Mucosa of rectum (tissue), 2 donors: ENCODE results near the gene CDK14.
A peak's percentile ranks its signal among the peaks of the same experiment; 100 is the strongest.

Experiments
- H3K27ac ChIP-seq, 2 donors: one replicate each; pipeline ENCODE4 v1.7.0; 2013; ENCODE audit warnings: inconsistent platforms in 2 of 2, low read depth in 2 of 2, low read length in 2 of 2
- H3K27me3 ChIP-seq, 2 donors: one replicate each; pipeline ENCODE4 v1.7.0; 2013; ENCODE audit warnings: low read length in 2 of 2; ENCODE audit not compliant: control insufficient read depth in 2 of 2, insufficient read depth in 2 of 2
- H3K36me3 ChIP-seq, 2 donors: one replicate each; pipeline ENCODE4 v1.7.0; 2013; ENCODE audit warnings: low read length in 2 of 2; ENCODE audit not compliant: control insufficient read depth in 2 of 2, insufficient read depth in 2 of 2
- H3K4me1 ChIP-seq, 2 donors: one replicate each; pipeline ENCODE4 v1.7.0; 2013; ENCODE audit warnings: low read length in 2 of 2, mild to moderate bottlenecking in 1 of 2; ENCODE audit not compliant: control insufficient read depth in 2 of 2, insufficient read depth in 2 of 2
- H3K4me3 ChIP-seq, 2 donors: one replicate each; pipeline ENCODE4 v1.7.0; 2013; ENCODE audit warnings: low read length in 2 of 2
- H3K9ac ChIP-seq, 2 donors: one replicate each; pipeline ENCODE4 v1.7.0; 2013; ENCODE audit warnings: low read length in 2 of 2, low read depth in 1 of 2, mild to moderate bottlenecking in 1 of 2
- H3K9me3 ChIP-seq, 2 donors: one replicate each; pipeline ENCODE4 v1.7.0; 2013; ENCODE audit warnings: low read length in 2 of 2; ENCODE audit not compliant: control insufficient read depth in 2 of 2
- donor health status: healthy.
- donor health status: Normal muscosa, but diverticular disease.

The CDK14 gene

GRCh38 chr7:91082038-91082437 is 485.9 kb downstream of the CDK14 start:
- Histone ChIP-seq H3K9me3 (no peaks in the 10 kb centered on the region), H3K27me3 (no peaks in the 10 kb centered on the region), H3K4me1 (no peaks in the 10 kb centered on the region), H3K36me3 (no peaks in the 10 kb centered on the region), H3K4me3 (no peak overlapping the region), H3K9ac (no peak overlapping the region), H3K27ac (no peak overlapping the region)

- no peak overlapping the region for H3K27ac ChIP-seq
These were observed 486.9 kb downstream of the CDK14 start for GRCh38 chr7:91082852-91083495.

GRCh38 chr7:91083855-91084644 is 487.9 kb downstream of the CDK14 start:
- H3K27ac ChIP-seq, result no peak overlapping the region
- H3K27me3 ChIP-seq, result no peaks in the 10 kb centered on the region
- H3K4me1 ChIP-seq, result no peaks in the 10 kb centered on the region

More at GRCh38 chr7:91082852-91083495, 486.9 kb downstream of the CDK14 start:
- Histone ChIP-seq H3K9me3 (no peaks in the 10 kb centered on the region), H3K4me3 (no peak overlapping the region), H3K36me3 (no peaks in the 10 kb centered on the region), H3K27me3 (no peaks in the 10 kb centered on the region), H3K4me1 (no peaks in the 10 kb centered on the region), H3K9ac (no peak overlapping the region)

GRCh38 chr7:91085175-91085574 is 489.1 kb downstream of the CDK14 start:
- Histone ChIP-seq H3K27ac (no peak overlapping the region), H3K4me3 (no peak overlapping the region)

More at GRCh38 chr7:91083855-91084644, 487.9 kb downstream of the CDK14 start:
- Histone ChIP-seq H3K36me3 (no peaks in the 10 kb centered on the region), H3K9me3 (no peaks in the 10 kb centered on the region), H3K9ac (no peak overlapping the region), H3K4me3 (no peak overlapping the region)

GRCh38 chr7:91086200-91086599 is 490.1 kb downstream of the CDK14 start:
- Histone ChIP-seq H3K9me3 (no peaks in the 10 kb centered on the region), H3K36me3 (no peaks in the 10 kb centered on the region), H3K4me1 (no peaks in the 10 kb centered on the region), H3K27ac (no peak overlapping the region), H3K4me3 (no peak overlapping the region), H3K27me3 (no peaks in the 10 kb centered on the region), H3K9ac (no peak overlapping the region)

More at GRCh38 chr7:91085175-91085574, 489.1 kb downstream of the CDK14 start:
- H3K9me3 ChIP-seq, result no peaks in the 10 kb centered on the region
- no peaks in the 10 kb centered on the region for H3K27me3 ChIP-seq
- H3K36me3 ChIP-seq, result no peaks in the 10 kb centered on the region
- H3K9ac ChIP-seq, result no peak overlapping the region
- H3K4me1 ChIP-seq, result no peaks in the 10 kb centered on the region

GRCh38 chr7:91088156-91088555 is 492.0 kb downstream of the CDK14 start:
- Histone ChIP-seq H3K9me3 (no peaks in the 10 kb centered on the region), H3K4me3 (no peak overlapping the region), H3K36me3 (no peaks in the 10 kb centered on the region), H3K4me1 (no peaks in the 10 kb centered on the region), H3K27ac (no peak overlapping the region), H3K27me3 (no peaks in the 10 kb centered on the region), H3K9ac (no peak overlapping the region)

- no peak overlapping the region for H3K4me3 ChIP-seq
- no peaks in the 10 kb centered on the region for H3K9me3 ChIP-seq
- no peak overlapping the region for H3K9ac ChIP-seq
- H3K27me3 ChIP-seq, result no peaks in the 10 kb centered on the region
- H3K4me1 ChIP-seq, result no peaks in the 10 kb centered on the region
- no peak overlapping the region for H3K27ac ChIP-seq
- no peaks in the 10 kb centered on the region for H3K36me3 ChIP-seq
These were observed 492.6 kb downstream of the CDK14 start for GRCh38 chr7:91088691-91089090.

GRCh38 chr7:91089382-91089963 is 493.4 kb downstream of the CDK14 start:
- no peaks in the 10 kb centered on the region for H3K9me3 ChIP-seq
- no peaks in the 10 kb centered on the region for H3K4me1 ChIP-seq
- no peak overlapping the region for H3K9ac ChIP-seq
- H3K27me3 ChIP-seq, result no peaks in the 10 kb centered on the region
- no peak overlapping the region for H3K27ac ChIP-seq
- no peaks in the 10 kb centered on the region for H3K36me3 ChIP-seq
- H3K4me3 ChIP-seq, result peak overlapping the region in 1 of 2 donors; percentile 23

GRCh38 chr7:91090684-91091083 is 494.6 kb downstream of the CDK14 start:
- Histone ChIP-seq H3K9ac (no peak overlapping the region), H3K4me3 (no peak overlapping the region), H3K27me3 (no peaks in the 10 kb centered on the region), H3K9me3 (no peaks in the 10 kb centered on the region), H3K4me1 (no peaks in the 10 kb centered on the region), H3K36me3 (no peaks in the 10 kb centered on the region), H3K27ac (no peak overlapping the region)

- no peak overlapping the region for H3K27ac ChIP-seq
- no peaks in the 10 kb centered on the region for H3K36me3 ChIP-seq
- H3K9ac ChIP-seq, result no peak overlapping the region
- no peaks in the 10 kb centered on the region for H3K4me1 ChIP-seq
- H3K27me3 ChIP-seq, result no peaks in the 10 kb centered on the region
- H3K4me3 ChIP-seq, result no peak overlapping the region
- H3K9me3 ChIP-seq, result no peaks in the 10 kb centered on the region
These were observed 495.5 kb downstream of the CDK14 start for GRCh38 chr7:91091631-91092030.
